H1 (cell line): ENCODE measurements around the gene LRRIQ4.

Source experiments
- BRCA1 ChIP-seq: IDR thresholded peaks from 2 replicates; pipeline ENCODE4 v1.6.1; 2012; ENCODE audit warnings: low read depth, low read length, improper control_type of control experiment
- CEBPB ChIP-seq: IDR thresholded peaks from 2 replicates; pipeline ENCODE4 v1.6.1; 2012; ENCODE audit warnings: low read depth, low read length
- CREB1 ChIP-seq: IDR thresholded peaks from 2 replicates; pipeline ENCODE4 v1.6.1; 2012; ENCODE audit warnings: inconsistent platforms
- HDAC2 ChIP-seq, 2 experiments: fragments of 300-600 bp in 1 of 2; sonication (generic) in 1 of 2; IDR thresholded peaks; 2 replicates each; pipeline ENCODE4 v1.6.1; 2011 to 2012; ENCODE audit warnings: low read depth in 2 of 2, low read length in 2 of 2, mild to moderate bottlenecking in 2 of 2, moderate library complexity in 2 of 2, borderline replicate concordance in 1 of 2, inconsistent platforms in 1 of 2
- JUN ChIP-seq: IDR thresholded peaks from 2 replicates; pipeline ENCODE4 v1.6.1; 2011; ENCODE audit warnings: low read depth, mild to moderate bottlenecking, improper control_type of control experiment, low read length
- POLR2A ChIP-seq, 2 experiments: IDR thresholded peaks; 1 replicate in 1 of 2; 2 replicates in 1 of 2; pipeline ENCODE4 v1.6.1; 2011; ENCODE audit warnings: low read depth in 2 of 2, low read length in 2 of 2, mild to moderate bottlenecking in 2 of 2; ENCODE audit errors: control extremely low read depth in 1 of 2
- SRF ChIP-seq: IDR thresholded peaks from 2 replicates; pipeline ENCODE4 v1.6.1; 2011; ENCODE audit warnings: mild to moderate bottlenecking, low read depth, low read length, moderate library complexity
- TAF1 ChIP-seq: IDR thresholded peaks from 2 replicates; pipeline ENCODE4 v1.6.1; 2011; ENCODE audit warnings: mild to moderate bottlenecking, low read depth, low read length
- TCF12 ChIP-seq: IDR thresholded peaks from 2 replicates; pipeline ENCODE4 v1.6.1; 2011; ENCODE audit warnings: low read depth, mild to moderate bottlenecking, low read length
- TF ChIP-seq, protein P1 (sequence below), 3 experiments: IDR thresholded peaks; 1 replicate in 2 of 3; 2 replicates in 1 of 3; pipeline versions ENCODE4 v1.5.1 to v1.6.1; 2011; ENCODE audit warnings: low read length in 3 of 3, mild to moderate bottlenecking in 3 of 3, inconsistent platforms in 2 of 3, low read depth in 1 of 3, moderate library complexity in 1 of 3; ENCODE audit not compliant: insufficient read depth in 1 of 3; ENCODE audit errors: control extremely low read depth in 1 of 3
- TF ChIP-seq, protein P2 (sequence below): IDR thresholded peaks from 2 replicates; pipeline ENCODE4 v1.6.1; 2011; ENCODE audit warnings: low read length, improper control_type of control experiment

DNA sequence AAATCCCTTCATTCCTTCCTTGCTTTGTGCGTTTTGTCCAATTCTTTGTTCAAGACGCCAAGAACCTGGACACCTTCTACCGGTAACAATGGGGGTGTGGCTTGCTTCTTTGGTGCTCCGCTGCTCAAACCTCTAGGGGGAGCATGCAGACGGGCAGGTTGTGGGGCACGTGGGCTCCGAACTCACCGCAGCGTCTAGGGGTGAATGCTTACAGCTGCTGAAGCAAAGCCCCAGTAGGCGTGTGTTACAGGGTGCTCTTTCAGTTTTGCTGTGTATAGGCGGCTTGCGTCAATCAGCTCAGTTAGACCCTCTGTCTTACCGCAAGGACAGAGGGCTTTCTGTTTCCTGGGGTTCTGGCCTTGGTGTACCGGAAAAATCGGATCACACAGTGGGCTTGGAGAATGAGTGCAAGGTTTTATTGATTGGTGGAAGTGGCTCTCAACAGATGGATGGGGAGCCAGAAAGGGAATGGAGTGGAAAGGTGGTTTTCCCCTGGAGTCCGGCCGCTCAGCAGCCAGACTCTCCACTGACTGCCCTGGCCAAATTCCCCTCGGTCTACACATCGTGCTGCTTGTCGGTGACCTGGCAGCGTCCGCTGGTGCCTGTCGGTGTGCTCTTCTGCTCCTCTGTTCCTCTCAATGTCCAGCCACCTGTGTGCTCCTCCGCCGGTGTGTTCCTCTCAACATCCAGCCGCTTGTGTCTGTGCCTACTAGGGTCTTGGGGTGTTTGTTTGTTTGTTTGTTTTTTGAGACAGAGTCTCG, 1.3 kb downstream of the LRRIQ4 start:
- TF ChIP-seq POLR2A (IDR thresholded peaks at IDR 0.05; ENCODE audit: control extremely low read depth in 1 of 2, low read depth in 2 of 2, low read length in 2 of 2) (no peak), JUN (no peak), HDAC2 (IDR thresholded peaks at IDR 0.05; ENCODE audit: borderline replicate concordance in 1 of 2, low read depth in 2 of 2, low read length in 2 of 2) (no peak), CREB1 (0 out of 2 replicates have a peak, but pooled peaks have one; percentile 33), TCF12 (no peak), CEBPB (no peak), SRF (no peak), BRCA1 (no peak), TAF1 (no peak)
- TF ChIP-seq, protein P1, sequence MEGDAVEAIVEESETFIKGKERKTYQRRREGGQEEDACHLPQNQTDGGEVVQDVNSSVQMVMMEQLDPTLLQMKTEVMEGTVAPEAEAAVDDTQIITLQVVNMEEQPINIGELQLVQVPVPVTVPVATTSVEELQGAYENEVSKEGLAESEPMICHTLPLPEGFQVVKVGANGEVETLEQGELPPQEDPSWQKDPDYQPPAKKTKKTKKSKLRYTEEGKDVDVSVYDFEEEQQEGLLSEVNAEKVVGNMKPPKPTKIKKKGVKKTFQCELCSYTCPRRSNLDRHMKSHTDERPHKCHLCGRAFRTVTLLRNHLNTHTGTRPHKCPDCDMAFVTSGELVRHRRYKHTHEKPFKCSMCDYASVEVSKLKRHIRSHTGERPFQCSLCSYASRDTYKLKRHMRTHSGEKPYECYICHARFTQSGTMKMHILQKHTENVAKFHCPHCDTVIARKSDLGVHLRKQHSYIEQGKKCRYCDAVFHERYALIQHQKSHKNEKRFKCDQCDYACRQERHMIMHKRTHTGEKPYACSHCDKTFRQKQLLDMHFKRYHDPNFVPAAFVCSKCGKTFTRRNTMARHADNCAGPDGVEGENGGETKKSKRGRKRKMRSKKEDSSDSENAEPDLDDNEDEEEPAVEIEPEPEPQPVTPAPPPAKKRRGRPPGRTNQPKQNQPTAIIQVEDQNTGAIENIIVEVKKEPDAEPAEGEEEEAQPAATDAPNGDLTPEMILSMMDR (IDR thresholded peaks at IDR 0.05; ENCODE audit: control extremely low read depth in 1 of 3, insufficient read depth in 1 of 3, low read depth in 1 of 3, low read length in 3 of 3): peak; percentile 46 to 82 (median 78)
- TF ChIP-seq, protein P2, sequence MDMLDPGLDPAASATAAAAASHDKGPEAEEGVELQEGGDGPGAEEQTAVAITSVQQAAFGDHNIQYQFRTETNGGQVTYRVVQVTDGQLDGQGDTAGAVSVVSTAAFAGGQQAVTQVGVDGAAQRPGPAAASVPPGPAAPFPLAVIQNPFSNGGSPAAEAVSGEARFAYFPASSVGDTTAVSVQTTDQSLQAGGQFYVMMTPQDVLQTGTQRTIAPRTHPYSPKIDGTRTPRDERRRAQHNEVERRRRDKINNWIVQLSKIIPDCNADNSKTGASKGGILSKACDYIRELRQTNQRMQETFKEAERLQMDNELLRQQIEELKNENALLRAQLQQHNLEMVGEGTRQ: peak; percentile 79
